Gastrocnemius medialis (tissue), 4 donors: ENCODE data around the gene CD3E.

Experiments used
- POLR2A ChIP-seq, 2 donors: fragments of 450-650 bp; IDR thresholded peaks; one replicate each; pipeline ENCODE4 v1.6.1; 2017; ENCODE audit warnings: antibody characterized with exemption in 2 of 2, mild to moderate bottlenecking in 2 of 2, moderate library complexity in 2 of 2
- TF ChIP-seq, protein P1 (sequence below), 5 experiments: fragments of 450-650 bp in 3 of 5; fragments of 200-600 bp in 2 of 5; sonication (generic) in 2 of 5; IDR thresholded peaks in 4 of 5; conservative IDR thresholded peaks in 1 of 5; 1 replicate in 4 of 5; 2 replicates in 1 of 5; pipeline ENCODE4 v1.5.1; 2016 to 2019; ENCODE audit warnings: antibody characterized with exemption in 5 of 5, mild to moderate bottlenecking in 3 of 5, moderate library complexity in 3 of 5

DNA sequence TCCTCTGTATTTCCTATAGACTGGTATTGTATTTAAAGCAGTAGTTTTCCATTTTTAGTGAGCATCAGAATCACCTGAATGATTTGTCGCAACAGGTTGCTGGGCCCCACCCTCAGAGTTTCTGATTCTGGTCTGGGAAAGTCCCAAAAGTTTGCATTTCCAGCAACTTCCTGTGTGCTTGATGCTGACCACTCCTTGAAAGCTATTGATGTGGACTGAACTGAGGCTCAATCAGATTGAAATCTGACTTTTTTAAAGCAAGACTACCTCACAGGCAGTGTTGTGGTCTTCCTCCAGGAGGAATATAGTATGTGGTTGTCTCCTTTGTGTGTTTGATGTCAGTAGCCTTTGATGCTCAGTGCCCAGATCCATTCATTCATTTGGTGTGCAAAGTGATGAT, 23.2 kb upstream of the CD3E start:
- TF ChIP-seq, protein P1, sequence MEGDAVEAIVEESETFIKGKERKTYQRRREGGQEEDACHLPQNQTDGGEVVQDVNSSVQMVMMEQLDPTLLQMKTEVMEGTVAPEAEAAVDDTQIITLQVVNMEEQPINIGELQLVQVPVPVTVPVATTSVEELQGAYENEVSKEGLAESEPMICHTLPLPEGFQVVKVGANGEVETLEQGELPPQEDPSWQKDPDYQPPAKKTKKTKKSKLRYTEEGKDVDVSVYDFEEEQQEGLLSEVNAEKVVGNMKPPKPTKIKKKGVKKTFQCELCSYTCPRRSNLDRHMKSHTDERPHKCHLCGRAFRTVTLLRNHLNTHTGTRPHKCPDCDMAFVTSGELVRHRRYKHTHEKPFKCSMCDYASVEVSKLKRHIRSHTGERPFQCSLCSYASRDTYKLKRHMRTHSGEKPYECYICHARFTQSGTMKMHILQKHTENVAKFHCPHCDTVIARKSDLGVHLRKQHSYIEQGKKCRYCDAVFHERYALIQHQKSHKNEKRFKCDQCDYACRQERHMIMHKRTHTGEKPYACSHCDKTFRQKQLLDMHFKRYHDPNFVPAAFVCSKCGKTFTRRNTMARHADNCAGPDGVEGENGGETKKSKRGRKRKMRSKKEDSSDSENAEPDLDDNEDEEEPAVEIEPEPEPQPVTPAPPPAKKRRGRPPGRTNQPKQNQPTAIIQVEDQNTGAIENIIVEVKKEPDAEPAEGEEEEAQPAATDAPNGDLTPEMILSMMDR (IDR thresholded peaks at IDR 0.05 in 4 of 5, conservative IDR thresholded peaks at IDR 0.05 in 1 of 5), result no peak
- TF ChIP-seq POLR2A (IDR thresholded peaks at IDR 0.05), result no peak
